H1 (cell line): ENCODE results near the gene CPNE8. TPM values are rescaled to one million over a fixed set of nuclear protein-coding genes. Genes with fewer than 3 reads are reported as not detected.

Experiments
- CTCF ChIA-PET: fragments of 300-600 bp; sonication (Branson Sonifier 250); formaldehyde crosslinking; loops from one replicate; lab custom pipeline; 2021; ENCODE audit not compliant: partially characterized antibody; lab: Charles Lee
- POLR2A ChIA-PET: fragments of 300-600 bp; sonication (Branson Sonifier 250); formaldehyde crosslinking; loops from one replicate; lab custom pipeline; 2021; ENCODE audit warnings: inconsistent platforms; ENCODE audit not compliant: partially characterized antibody; lab: Charles Lee
- DNase-seq, 2 experiments: peaks; one replicate each; pipeline versions ENCODE4 v3.0.0 to v3.0.0-alpha.2; 2010 to 2022; ENCODE audit warnings: low spot score in 2 of 2, low read depth in 1 of 2, mixed read lengths in 1 of 2
- FAIRE-seq: peaks from 2 replicates; lab custom pipeline; 2011; peaks lifted over from hg19 to GRCh38; lab: Jason Lieb, UNC
- H2AFZ ChIP-seq: 2 replicates; pipeline ENCODE4 v1.8.1; 2012; ENCODE audit warnings: low read length, inconsistent platforms
- H2AK5ac ChIP-seq: 2 replicates; pipeline ENCODE4 v1.6.1; 2013; ENCODE audit warnings: low read depth, low read length
- H2BK120ac ChIP-seq: replicated peaks from 2 replicates; pipeline ENCODE3; 2013; ENCODE audit warnings: low read depth, low read length, inconsistent platforms
- H2BK12ac ChIP-seq: 2 replicates; pipeline ENCODE4 v1.6.1; 2013; ENCODE audit warnings: low read depth, low read length
- H2BK15ac ChIP-seq: 2 replicates; pipeline ENCODE4 v1.6.1; 2013; ENCODE audit warnings: low read length
- H2BK20ac ChIP-seq: 2 replicates; pipeline ENCODE4 v1.6.1; 2013; ENCODE audit warnings: low read length
- H2BK5ac ChIP-seq: 2 replicates; pipeline ENCODE4 v1.6.1; 2013; ENCODE audit warnings: low read depth, low read length
- H3K14ac ChIP-seq: 2 replicates; pipeline ENCODE4 v1.6.1; 2013; ENCODE audit warnings: inconsistent platforms; ENCODE audit not compliant: insufficient read length
- H3K18ac ChIP-seq: 2 replicates; pipeline ENCODE4 v1.6.1; 2013; ENCODE audit warnings: low read length; ENCODE audit errors: extremely low read depth
- H3K23ac ChIP-seq: 2 replicates; pipeline ENCODE4 v1.6.1; 2013; ENCODE audit warnings: inconsistent platforms; ENCODE audit not compliant: insufficient read length
- H3K23me2 ChIP-seq: 2 replicates; pipeline ENCODE4 v1.6.1; 2013; ENCODE audit warnings: low read depth, low read length
- H3K27ac ChIP-seq: 2 replicates; pipeline ENCODE4 v1.6.1; 2011; ENCODE audit warnings: low read depth, low read length, inconsistent platforms
- H3K27me3 ChIP-seq, 4 experiments: replicated peaks in 1 of 4; 1 replicate in 1 of 4; 2 replicates in 3 of 4; pipeline versions ENCODE4 v1.6.1 to v1.8.1; 2011 to 2013; ENCODE audit warnings: low read length in 3 of 4, mild to moderate bottlenecking in 3 of 4, inconsistent platforms in 2 of 4, mixed read lengths in 2 of 4, moderate library complexity in 1 of 4; ENCODE audit not compliant: control insufficient read depth in 3 of 4, insufficient read depth in 3 of 4; ENCODE audit errors: extremely low read depth in 1 of 4
- H3K36me3 ChIP-seq, 4 experiments: 2 replicates each; pipeline versions ENCODE4 v1.6.1 to v1.8.1; 2011 to 2013; ENCODE audit warnings: mild to moderate bottlenecking in 4 of 4, low read length in 3 of 4, moderate library complexity in 2 of 4, control low read depth in 1 of 4, inconsistent platforms in 1 of 4; ENCODE audit not compliant: insufficient read depth in 4 of 4, control insufficient read depth in 2 of 4
- H3K4ac ChIP-seq: replicated peaks from 2 replicates; pipeline ENCODE3; 2013; ENCODE audit warnings: low read length, low read depth, mixed read lengths, inconsistent platforms; ENCODE audit not compliant: insufficient read length
- H3K4me1 ChIP-seq, 4 experiments: replicated peaks in 1 of 4; 1 replicate in 1 of 4; 2 replicates in 3 of 4; pipeline versions ENCODE4 v1.6.1 to v1.8.1; 2011 to 2013; ENCODE audit warnings: low read length in 3 of 4, inconsistent platforms in 2 of 4, mixed read lengths in 1 of 4; ENCODE audit not compliant: insufficient read depth in 4 of 4, control insufficient read depth in 3 of 4
- H3K4me2 ChIP-seq, 2 experiments: 2 replicates each; pipeline versions ENCODE4 v1.6.1 to v1.8.1; 2011 to 2013; ENCODE audit warnings: low read depth in 2 of 2, low read length in 2 of 2, control low read depth in 1 of 2, inconsistent platforms in 1 of 2, mild to moderate bottlenecking in 1 of 2; ENCODE audit not compliant: insufficient read depth in 1 of 2
- H3K4me3 ChIP-seq, 4 experiments: fragments of 200-600, 300-600 bp in 1 of 4; sonication (generic), shearing (Covaris generic), sonication (Bioruptor Twin) in 1 of 4; 2 replicates each; pipeline versions ENCODE4 v1.5.1 to v1.8.1; 2011 to 2016; ENCODE audit warnings: low read length in 4 of 4, low read depth in 3 of 4, control low read depth in 2 of 4, inconsistent platforms in 2 of 4, mild to moderate bottlenecking in 2 of 4, mixed read lengths in 1 of 4, moderate library complexity in 1 of 4; ENCODE audit not compliant: insufficient read depth in 2 of 4; ENCODE audit errors: extremely low read depth in 1 of 4
- H3K56ac ChIP-seq: replicated peaks from 2 replicates; pipeline ENCODE3; 2013; ENCODE audit warnings: low read depth, mild to moderate bottlenecking, mixed read lengths, low read length, inconsistent platforms; ENCODE audit not compliant: insufficient read length
- H3K79me1 ChIP-seq: 2 replicates; pipeline ENCODE4 v1.6.1; 2013; ENCODE audit warnings: low read depth, low read length, control low read depth
- H3K79me2 ChIP-seq, 2 experiments: 2 replicates each; pipeline versions ENCODE4 v1.6.1 to v1.8.1; 2012 to 2013; ENCODE audit warnings: low read length in 2 of 2, mild to moderate bottlenecking in 2 of 2, inconsistent platforms in 1 of 2; ENCODE audit not compliant: insufficient read depth in 2 of 2, control insufficient read depth in 1 of 2
- H3K9ac ChIP-seq, 4 experiments: replicated peaks in 1 of 4; 1 replicate in 1 of 4; 2 replicates in 3 of 4; pipeline versions ENCODE4 v1.6.1 to v1.8.1; 2011 to 2013; ENCODE audit warnings: low read depth in 3 of 4, low read length in 3 of 4, control low read depth in 2 of 4, mild to moderate bottlenecking in 2 of 4, moderate library complexity in 2 of 4, inconsistent platforms in 1 of 4; ENCODE audit errors: extremely low read depth in 1 of 4
- H3K9me3 ChIP-seq, 2 experiments: 2 replicates each; pipeline versions ENCODE4 v1.6.1 to v1.8.1; 2012 to 2013; ENCODE audit warnings: mild to moderate bottlenecking in 2 of 2, moderate library complexity in 2 of 2, control low read depth in 1 of 2, inconsistent platforms in 1 of 2, low read depth in 1 of 2, low read length in 1 of 2, mixed read lengths in 1 of 2; ENCODE audit not compliant: insufficient read depth in 2 of 2
- H4K20me1 ChIP-seq, 2 experiments: replicated peaks in 1 of 2; 2 replicates each; pipeline versions ENCODE3 to v1.8.1; 2011 to 2013; ENCODE audit warnings: inconsistent platforms in 2 of 2, low read length in 2 of 2, mild to moderate bottlenecking in 1 of 2; ENCODE audit not compliant: insufficient read depth in 2 of 2, control insufficient read depth in 1 of 2
- H4K5ac ChIP-seq: 2 replicates; pipeline ENCODE4 v1.6.1; 2013; ENCODE audit warnings: low read length, low read depth, mixed read lengths, inconsistent platforms; ENCODE audit not compliant: insufficient read length
- H4K8ac ChIP-seq: 2 replicates; pipeline ENCODE4 v1.8.0; 2013; ENCODE audit warnings: mild to moderate bottlenecking, moderate library complexity, low read length, inconsistent platforms; ENCODE audit not compliant: insufficient read depth; ENCODE audit errors: extremely low read depth
- H4K91ac ChIP-seq: replicated peaks from 2 replicates; pipeline ENCODE3; 2013; ENCODE audit warnings: low read length, mixed read lengths, inconsistent platforms; ENCODE audit not compliant: insufficient read length
- BRCA1 ChIP-seq: IDR thresholded peaks from 2 replicates; pipeline ENCODE4 v1.6.1; 2012; ENCODE audit warnings: low read depth, low read length, improper control_type of control experiment
- CBX5 ChIP-seq: fragments of 300-800, 300-1000 bp; sonication (generic); IDR thresholded peaks from 2 replicates; pipeline ENCODE4 v1.7.1; 2016; ENCODE audit warnings: antibody characterized with exemption, low read length, low read depth
- CEBPB ChIP-seq: IDR thresholded peaks from 2 replicates; pipeline ENCODE4 v1.6.1; 2012; ENCODE audit warnings: low read depth, low read length
- CHD1 ChIP-seq: IDR thresholded peaks from 2 replicates; pipeline ENCODE4 v1.6.1; 2012; ENCODE audit warnings: low read depth, low read length, improper control_type of control experiment
- CHD2 ChIP-seq: IDR thresholded peaks from 2 replicates; pipeline ENCODE4 v1.6.1; 2012; ENCODE audit warnings: low read length, improper control_type of control experiment
- CREB1 ChIP-seq: IDR thresholded peaks from 2 replicates; pipeline ENCODE4 v1.6.1; 2012; ENCODE audit warnings: inconsistent platforms
- HDAC2 ChIP-seq, 2 experiments: fragments of 300-600 bp in 1 of 2; sonication (generic) in 1 of 2; IDR thresholded peaks; 2 replicates each; pipeline ENCODE4 v1.6.1; 2011 to 2012; ENCODE audit warnings: low read depth in 2 of 2, low read length in 2 of 2, mild to moderate bottlenecking in 2 of 2, moderate library complexity in 2 of 2, borderline replicate concordance in 1 of 2, inconsistent platforms in 1 of 2
- JUN ChIP-seq: IDR thresholded peaks from 2 replicates; pipeline ENCODE4 v1.6.1; 2011; ENCODE audit warnings: low read depth, mild to moderate bottlenecking, improper control_type of control experiment, low read length
- NRF1 ChIP-seq: IDR thresholded peaks from 2 replicates; pipeline ENCODE4 v1.6.1; 2011; ENCODE audit warnings: mild to moderate bottlenecking, low read depth, low read length, improper control_type of control experiment
- POLR2AphosphoS5 ChIP-seq: IDR thresholded peaks from 2 replicates; pipeline ENCODE4 v1.6.1; 2011; ENCODE audit warnings: low read depth, low read length
- POU5F1 ChIP-seq: IDR thresholded peaks from 2 replicates; pipeline ENCODE4 v1.6.1; 2011; ENCODE audit warnings: low read depth, mild to moderate bottlenecking, low read length, moderate library complexity
- SIX5 ChIP-seq: IDR thresholded peaks from 2 replicates; pipeline ENCODE4 v1.6.1; 2011; ENCODE audit warnings: mild to moderate bottlenecking, low read depth, low read length
- SP1 ChIP-seq: IDR thresholded peaks from 2 replicates; pipeline ENCODE4 v1.6.1; 2011; ENCODE audit warnings: low read depth, low read length
- TAF1 ChIP-seq: IDR thresholded peaks from 2 replicates; pipeline ENCODE4 v1.6.1; 2011; ENCODE audit warnings: mild to moderate bottlenecking, low read depth, low read length
- TBP ChIP-seq: IDR thresholded peaks from 2 replicates; pipeline ENCODE4 v1.6.1; 2011; ENCODE audit warnings: low read depth, low read length, improper control_type of control experiment
- WGBS, 2 experiments: shearing (Covaris generic) in 1 of 2; methylation state at CpG; one replicate each; pipeline versions ENCODE4 v1.1.6 to v1.1.7; 2013 to 2015; ENCODE audit warnings: low lambda C conversion rate in 2 of 2, mixed read lengths in 2 of 2, inconsistent platforms in 1 of 2, low coverage in 1 of 2, missing lambda C conversion rate in 1 of 2; ENCODE audit not compliant: insufficient replicate concordance in 2 of 2, insufficient coverage in 1 of 2, insufficient read length in 1 of 2; ENCODE audit errors: extremely low coverage in 1 of 2, missing lambda C conversion rate in 1 of 2; 5-methylcytosine and 5-hydroxymethylcytosine counted together
- polyA plus RNA-seq, 7 experiments: library from polyadenylated mRNA; depleted of rRNA in 3 of 7; stranded (reverse) in 5 of 7; unstranded in 2 of 7; fragments of >200 nt in 5 of 7; fragments of 200-250 nt in 2 of 7; gene quantifications; 1 replicate in 5 of 7; 2 replicates in 1 of 7; 4 replicates in 1 of 7; pipeline versions ENCODE4 v1.2.1 to v1.2.3, GENCODE V29; 2011 to 2013; ENCODE audit warnings: missing spikeins in 2 of 7, mixed read lengths in 2 of 7
- total RNA-seq: library from RNA; stranded (reverse); fragmentation: NEBNext Ultra II Directional; extraction: Animal tissue kit (Norgen Biotek cat#: 25700); gene quantifications from 2 replicates; pipeline ENCODE4 v1.2.1, GENCODE V29; 2021

Gene CPNE8
- total and polyA plus RNA-seq, 2 of the 8 experiments (the other 6 are each of a cell fraction or from before 2014, with no cell fraction given): 2.5 to 6.8 TPM

DNA sequence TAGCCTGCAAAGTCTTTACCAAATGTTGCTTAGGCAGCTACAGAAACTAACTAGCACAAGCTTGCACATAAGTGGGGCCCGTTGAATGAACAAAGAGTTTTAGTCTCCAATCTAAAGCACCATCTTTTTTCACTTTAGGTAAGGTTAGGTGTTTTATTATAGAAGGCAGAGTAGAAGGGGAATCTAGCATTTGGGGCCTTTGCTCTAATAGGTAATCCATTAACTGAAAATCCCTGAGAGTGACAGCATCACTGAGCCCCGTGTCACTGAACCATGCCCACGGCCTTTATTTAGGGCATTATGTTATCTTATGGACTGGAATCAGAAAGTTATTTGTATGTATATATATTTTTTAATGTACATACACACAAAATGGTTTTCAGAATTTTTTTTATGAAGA lies 25.1 kb downstream of the CPNE8 start:
- H3K14ac ChIP-seq: no peak overlapping the region
- no peaks in the 10 kb centered on the region; a peak in 1 of 4 replicates for H3K79me2 ChIP-seq
- no peaks in the 10 kb centered on the region for H3K36me3 ChIP-seq
- H3K27me3 ChIP-seq: no peaks in the 10 kb centered on the region
- H4K20me1 ChIP-seq: no peaks in the 10 kb centered on the region
- H4K91ac ChIP-seq: no peak overlapping the region
- H3K9ac ChIP-seq: no peak overlapping the region
- POLR2A ChIA-PET: no interaction called here
- H2BK20ac ChIP-seq: no peak overlapping the region
- no peak overlapping the region for H3K27ac ChIP-seq
- H3K4me2 ChIP-seq: no peak overlapping the region
- H2AK5ac ChIP-seq: no peak overlapping the region
- 84% methylated on average over 3 of the region's 3 CpGs; no CpG with 5 or more reads in 1 of the 2 experiments for WGBS, 2 experiments
- peaks cover 0 to 2% (median 0%) of the 10 kb centered on the region in 4 experiments; a peak in 2 of 7 replicates for H3K4me1 ChIP-seq
- H3K9me3 ChIP-seq: peaks cover 0 to 3% of the 10 kb centered on the region in 2 experiments; a peak in 1 of 4 replicates
- H3K79me1 ChIP-seq: no peaks in the 10 kb centered on the region
- H3K23ac ChIP-seq: no peak overlapping the region
- H4K8ac ChIP-seq: no peak overlapping the region
- DNase-seq (no peak), FAIRE-seq (no peak)
- H2BK12ac ChIP-seq: no peak overlapping the region
- CTCF ChIA-PET: no interaction called here
- H3K23me2 ChIP-seq: no peaks in the 10 kb centered on the region
- no peak overlapping the region for H4K5ac ChIP-seq
- no peak overlapping the region for H3K56ac ChIP-seq
- no peak overlapping the region for H2BK120ac ChIP-seq
- H2AFZ ChIP-seq: no peak overlapping the region
- H2BK15ac ChIP-seq: no peak overlapping the region
- no peak overlapping the region for H3K4me3 ChIP-seq
- no peak overlapping the region for H2BK5ac ChIP-seq
- H3K4ac ChIP-seq: no peak overlapping the region
- H3K18ac ChIP-seq: no peak overlapping the region
- TF ChIP-seq BRCA1 (no peak), CBX5 (no peak), CEBPB (no peak), NRF1 (no peak), TAF1 (no peak), CHD1 (no peak), JUN (no peak), TBP (no peak), POLR2AphosphoS5 (no peak), HDAC2 (IDR thresholded peaks at IDR 0.05; ENCODE audit: borderline replicate concordance in 1 of 2, low read depth in 2 of 2, low read length in 2 of 2) (no peak), SIX5 (no peak), CREB1 (no peak), POU5F1 (no peak), SP1 (no peak), CHD2 (no peak)
